Measurements from ENCODE around the gene CIAO2B.

The CIAO2B gene

DNA sequence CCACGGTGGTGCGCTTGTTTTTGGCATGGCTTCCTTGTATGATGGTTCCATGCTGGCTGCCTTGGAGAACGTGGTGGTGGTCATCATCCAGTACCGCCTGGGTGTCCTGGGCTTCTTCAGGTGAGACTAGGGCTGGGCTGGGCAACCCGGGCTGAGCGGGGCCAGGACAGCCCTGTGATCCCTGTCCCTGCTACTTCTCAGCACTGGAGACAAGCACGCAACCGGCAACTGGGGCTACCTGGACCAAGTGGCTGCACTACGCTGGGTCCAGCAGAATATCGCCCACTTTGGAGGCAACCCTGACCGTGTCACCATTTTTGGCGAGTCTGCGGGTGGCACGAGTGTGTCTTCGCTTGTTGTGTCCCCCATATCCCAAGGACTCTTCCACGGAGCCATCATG, 6.0 kb upstream of the CIAO2B start:
- Histone ChIP-seq H3K4me3 (ENCODE audit: low read length) (no peak overlapping the region), H3K9ac (ENCODE audit: low read length) (no peak overlapping the region)

DNA sequence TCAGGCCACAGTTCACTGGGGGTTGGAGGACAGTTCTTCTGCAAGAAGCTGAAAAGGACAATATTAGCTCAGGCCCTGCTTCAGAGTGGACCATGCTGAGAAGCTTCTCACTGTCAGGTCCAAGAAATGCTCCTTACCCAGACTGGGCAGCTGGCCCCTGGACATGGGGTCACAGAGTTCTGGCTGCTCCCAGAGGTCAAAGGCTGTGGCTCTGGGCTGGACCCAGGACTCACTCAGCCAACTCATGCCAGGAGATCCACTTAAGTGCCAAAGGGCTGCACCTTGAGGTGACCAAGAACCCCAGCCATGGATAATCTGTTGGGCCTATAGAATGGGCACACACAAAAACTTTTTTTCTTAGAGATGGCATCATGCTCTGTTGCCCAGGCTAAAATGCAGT, 5.2 kb upstream of the CIAO2B start:
- Histone ChIP-seq H3K36me3 (ENCODE audit: control insufficient read depth, insufficient read depth, low read length) (peaks cover 2% of the 10 kb centered on the region), H3K27ac (ENCODE audit: low read depth, low read length) (no peak overlapping the region)

More for the DNA sequence above, 6.0 kb upstream of the CIAO2B start:
- Histone ChIP-seq H3K27ac (ENCODE audit: low read depth, low read length) (no peak overlapping the region), H3K27me3 (ENCODE audit: insufficient read depth, low read length, poor library complexity) (no peaks in the 10 kb centered on the region), H2BK15ac (replicated peaks; ENCODE audit: low read depth) (no peak overlapping the region), H2AK5ac (ENCODE audit: low read length) (no peak overlapping the region), H4K8ac (ENCODE audit: low read depth, low read length) (no peak overlapping the region), H3K23ac (ENCODE audit: low read length) (no peak overlapping the region), H3K4me2 (ENCODE audit: low read length) (no peak overlapping the region), H3K4me1 (ENCODE audit: control insufficient read depth, low read depth, low read length) (no peaks in the 10 kb centered on the region), H3K4ac (ENCODE audit: low read depth, low read length) (no peak overlapping the region), H3K79me2 (ENCODE audit: control insufficient read depth, insufficient read depth, low read length) (no peaks in the 10 kb centered on the region), H3K79me1 (ENCODE audit: low read length) (no peaks in the 10 kb centered on the region), H3K36me3 (ENCODE audit: control insufficient read depth, insufficient read depth, low read length) (peaks cover 2% of the 10 kb centered on the region), H3K18ac (ENCODE audit: low read length) (no peak overlapping the region), H3K56ac (ENCODE audit: low read length) (no peak overlapping the region), H2BK5ac (ENCODE audit: low read length) (no peak overlapping the region), H2BK120ac (ENCODE audit: low read depth, low read length) (no peak overlapping the region), H4K5ac (ENCODE audit: low read length) (no peak overlapping the region)
- no CpG with 5 or more reads among the region's 16 CpGs for WGBS (ENCODE audit: extremely low coverage, insufficient coverage, low lambda C conversion rate)
- no peak for DNase-seq

DNA sequence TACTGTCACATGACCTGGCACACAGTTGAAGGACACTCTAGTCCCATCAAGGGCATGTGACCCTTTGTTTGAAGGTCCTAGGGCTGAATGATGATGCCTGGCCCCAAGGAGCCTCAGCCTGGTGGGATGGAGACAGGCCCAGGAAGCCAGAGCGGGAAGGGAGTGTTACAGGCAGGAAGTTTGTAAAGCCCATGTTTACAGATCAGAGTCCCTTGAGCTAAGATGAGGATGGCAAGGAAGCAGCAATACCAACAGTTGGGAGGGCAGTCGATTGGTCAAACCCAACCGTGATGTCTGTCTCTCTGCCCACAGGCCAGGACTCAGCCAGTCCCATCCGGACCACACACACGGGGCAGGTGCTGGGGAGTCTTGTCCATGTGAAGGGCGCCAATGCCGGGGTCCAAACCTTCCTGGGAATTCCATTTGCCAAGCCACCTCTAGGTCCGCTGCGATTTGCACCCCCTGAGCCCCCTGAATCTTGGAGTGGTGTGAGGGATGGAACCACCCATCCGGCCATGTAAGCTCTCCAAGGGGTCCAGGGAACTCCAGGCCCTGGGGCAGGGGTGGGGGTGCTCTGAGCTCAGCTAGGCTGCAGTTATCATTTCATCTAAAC, 3.6 kb upstream of the CIAO2B start:
- Histone ChIP-seq H2BK5ac (ENCODE audit: low read length) (no peak overlapping the region), H3K4me3 (ENCODE audit: low read length) (no peak overlapping the region), H3K4me2 (ENCODE audit: low read length) (no peak overlapping the region), H3K9ac (ENCODE audit: low read length) (no peak overlapping the region), H3K27ac (ENCODE audit: low read depth, low read length) (no peak overlapping the region), H3K4ac (ENCODE audit: low read depth, low read length) (no peak overlapping the region), H3K79me2 (ENCODE audit: control insufficient read depth, insufficient read depth, low read length) (no peaks in the 10 kb centered on the region), H2BK120ac (ENCODE audit: low read depth, low read length) (no peak overlapping the region), H3K27me3 (ENCODE audit: insufficient read depth, low read length, poor library complexity) (no peaks in the 10 kb centered on the region), H3K18ac (ENCODE audit: low read length) (no peak overlapping the region), H2BK15ac (replicated peaks; ENCODE audit: low read depth) (no peak overlapping the region), H3K79me1 (ENCODE audit: low read length) (peaks cover 6% of the 10 kb centered on the region), H3K56ac (ENCODE audit: low read length) (no peak overlapping the region), H3K23ac (ENCODE audit: low read length) (no peak overlapping the region), H3K4me1 (ENCODE audit: control insufficient read depth, low read depth, low read length) (peaks cover 5% of the 10 kb centered on the region), H4K5ac (ENCODE audit: low read length) (no peak overlapping the region), H4K8ac (ENCODE audit: low read depth, low read length) (no peak overlapping the region), H2AK5ac (ENCODE audit: low read length) (no peak overlapping the region), H3K36me3 (ENCODE audit: control insufficient read depth, insufficient read depth, low read length) (peaks cover 2% of the 10 kb centered on the region)
- WGBS (ENCODE audit: extremely low coverage, insufficient coverage, low lambda C conversion rate) = no CpG with 5 or more reads among the region's 10 CpGs
- DNase-seq = no peak

More for the DNA sequence above, 5.2 kb upstream of the CIAO2B start:
- Histone ChIP-seq H3K4me1 (ENCODE audit: control insufficient read depth, low read depth, low read length) (no peaks in the 10 kb centered on the region), H3K27me3 (ENCODE audit: insufficient read depth, low read length, poor library complexity) (no peaks in the 10 kb centered on the region), H3K79me1 (ENCODE audit: low read length) (no peaks in the 10 kb centered on the region), H2AK5ac (ENCODE audit: low read length) (no peak overlapping the region), H4K8ac (ENCODE audit: low read depth, low read length) (no peak overlapping the region), H3K23ac (ENCODE audit: low read length) (no peak overlapping the region), H3K4me2 (ENCODE audit: low read length) (no peak overlapping the region), H2BK15ac (replicated peaks; ENCODE audit: low read depth) (no peak overlapping the region), H3K18ac (ENCODE audit: low read length) (no peak overlapping the region), H3K4ac (ENCODE audit: low read depth, low read length) (no peak overlapping the region), H4K5ac (ENCODE audit: low read length) (no peak overlapping the region), H3K79me2 (ENCODE audit: control insufficient read depth, insufficient read depth, low read length) (no peaks in the 10 kb centered on the region), H2BK120ac (ENCODE audit: low read depth, low read length) (no peak overlapping the region), H3K4me3 (ENCODE audit: low read length) (no peak overlapping the region), H2BK5ac (ENCODE audit: low read length) (no peak overlapping the region), H3K56ac (ENCODE audit: low read length) (no peak overlapping the region), H3K9ac (ENCODE audit: low read length) (no peak overlapping the region)
- DNase-seq = no peak

DNA sequence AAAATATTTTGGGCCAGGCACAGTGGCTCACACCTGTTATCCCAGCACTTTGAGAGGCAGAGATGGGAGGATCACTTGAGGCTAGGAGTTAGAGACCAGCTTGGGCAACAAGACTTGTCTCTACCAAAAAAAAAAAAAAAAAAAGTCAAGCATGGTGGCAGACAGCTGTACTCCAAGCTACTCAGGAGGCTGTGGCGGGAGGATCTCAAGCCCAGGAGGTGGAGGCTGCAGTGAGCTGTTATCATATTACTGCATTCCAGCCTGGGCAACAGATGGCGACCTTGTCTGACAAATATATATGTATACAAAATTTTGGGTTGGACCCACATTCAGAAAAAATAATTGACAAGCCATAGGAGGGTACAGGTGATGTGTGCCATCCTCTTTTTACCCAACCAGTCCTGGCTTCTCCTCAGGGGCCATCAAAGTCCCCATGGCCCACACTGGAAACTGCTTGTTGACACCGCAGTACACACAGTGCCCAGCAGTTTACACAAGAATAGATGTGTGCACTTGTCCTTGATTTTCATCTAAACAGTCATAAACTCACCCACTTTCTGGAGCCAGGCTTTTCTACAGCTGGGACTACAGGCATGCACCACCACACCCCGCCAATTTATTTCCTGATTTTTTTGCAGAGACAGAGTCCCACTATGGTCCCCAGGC, 2.8 kb upstream of the CIAO2B start:
- Histone ChIP-seq H3K4me1 (ENCODE audit: control insufficient read depth, low read depth, low read length) (peaks cover 5% of the 10 kb centered on the region), H2BK15ac (replicated peaks; ENCODE audit: low read depth) (no peak overlapping the region), H4K5ac (ENCODE audit: low read length) (no peak overlapping the region), H2BK5ac (ENCODE audit: low read length) (no peak overlapping the region), H3K4me2 (ENCODE audit: low read length) (no peak overlapping the region), H2BK120ac (ENCODE audit: low read depth, low read length) (no peak overlapping the region), H3K56ac (ENCODE audit: low read length) (no peak overlapping the region), H3K4ac (ENCODE audit: low read depth, low read length) (no peak overlapping the region), H3K79me2 (ENCODE audit: control insufficient read depth, insufficient read depth, low read length) (no peaks in the 10 kb centered on the region), H3K79me1 (ENCODE audit: low read length) (peaks cover 6% of the 10 kb centered on the region), H4K8ac (ENCODE audit: low read depth, low read length) (no peak overlapping the region), H3K36me3 (ENCODE audit: control insufficient read depth, insufficient read depth, low read length) (peaks cover 1% of the 10 kb centered on the region), H3K27me3 (ENCODE audit: insufficient read depth, low read length, poor library complexity) (no peaks in the 10 kb centered on the region), H3K23ac (ENCODE audit: low read length) (no peak overlapping the region), H3K18ac (ENCODE audit: low read length) (no peak overlapping the region), H2AK5ac (ENCODE audit: low read length) (no peak overlapping the region), H3K9ac (ENCODE audit: low read length) (no peak overlapping the region), H3K27ac (ENCODE audit: low read depth, low read length) (no peak overlapping the region), H3K4me3 (ENCODE audit: low read length) (no peak overlapping the region)
- no peak for DNase-seq
- WGBS (ENCODE audit: extremely low coverage, insufficient coverage, low lambda C conversion rate) = no CpG with 5 or more reads among the region's 4 CpGs

DNA sequence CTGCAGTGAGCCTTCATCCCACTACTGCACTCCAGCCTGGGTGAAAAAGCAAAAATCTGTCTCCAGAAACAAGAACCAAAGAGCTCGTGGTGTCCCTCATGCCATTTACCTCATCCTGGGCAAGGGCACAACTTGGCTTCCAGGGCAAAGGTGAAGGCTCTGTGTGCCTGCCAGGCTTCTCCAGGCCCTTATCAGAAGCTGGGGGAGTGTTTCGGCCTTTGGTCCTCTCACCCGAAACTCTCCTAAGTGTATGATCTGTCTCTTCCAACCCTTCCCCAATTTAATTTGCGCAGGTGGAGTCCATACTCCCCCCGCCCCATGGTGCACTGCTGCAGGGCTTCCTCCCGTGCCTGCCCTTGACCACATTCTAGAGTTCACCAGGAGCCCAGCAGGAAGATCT, 2.3 kb upstream of the CIAO2B start:
- no peak overlapping the region for H3K4me3 ChIP-seq (ENCODE audit: low read length)
- peaks cover 5% of the 10 kb centered on the region for H3K4me1 ChIP-seq (ENCODE audit: control insufficient read depth, low read depth, low read length)
- H2BK120ac ChIP-seq (ENCODE audit: low read depth, low read length) = no peak overlapping the region
- no peak overlapping the region for H3K9ac ChIP-seq (ENCODE audit: low read length)
- H3K23ac ChIP-seq (ENCODE audit: low read length) = no peak overlapping the region
- H4K8ac ChIP-seq (ENCODE audit: low read depth, low read length) = no peak overlapping the region
- DNase-seq = no peak
- H4K5ac ChIP-seq (ENCODE audit: low read length) = no peak overlapping the region
- no peaks in the 10 kb centered on the region for H3K36me3 ChIP-seq (ENCODE audit: control insufficient read depth, insufficient read depth, low read length)
- H3K27ac ChIP-seq (ENCODE audit: low read depth, low read length) = no peak overlapping the region
- peaks cover 6% of the 10 kb centered on the region for H3K79me1 ChIP-seq (ENCODE audit: low read length)
- no peaks in the 10 kb centered on the region for H3K27me3 ChIP-seq (ENCODE audit: insufficient read depth, low read length, poor library complexity)
- no peak overlapping the region for H2BK5ac ChIP-seq (ENCODE audit: low read length)
- no peak overlapping the region for H2BK15ac ChIP-seq (replicated peaks; ENCODE audit: low read depth)
- no peak overlapping the region for H3K4me2 ChIP-seq (ENCODE audit: low read length)
- H3K18ac ChIP-seq (ENCODE audit: low read length) = no peak overlapping the region
- no peak overlapping the region for H3K56ac ChIP-seq (ENCODE audit: low read length)
- H3K79me2 ChIP-seq (ENCODE audit: control insufficient read depth, insufficient read depth, low read length) = no peaks in the 10 kb centered on the region
- no peak overlapping the region for H2AK5ac ChIP-seq (ENCODE audit: low read length)
- WGBS (ENCODE audit: extremely low coverage, insufficient coverage, low lambda C conversion rate) = no CpG with 5 or more reads among the region's 6 CpGs
- no peak overlapping the region for H3K4ac ChIP-seq (ENCODE audit: low read depth, low read length)

All from mesendoderm (in vitro differentiated cells).